GM12878 (cell line): ENCODE results near the gene OR8A1. TPM values are rescaled to one million over a fixed set of nuclear protein-coding genes. Genes with fewer than 3 reads are reported as not detected.

ENCODE experiments used
- ATAC-seq: fragments of 200-7000 bp; cut with Tn5 transposase; 3 replicates; pipeline ENCODE4 v1.9.1; 2020; ENCODE audit warnings: mild to moderate bottlenecking, moderate library complexity
- BruUV-seq: library from RNA; stranded (reverse); fragments of 400-500 nt; replicated peaks from 2 replicates; lab custom pipeline; 2021; lab: Mats Ljungman, UMichigan
- CTCF ChIA-PET: fragments of 300-600 bp; sonication (Branson Sonifier 250); formaldehyde crosslinking; extraction: SDS; loops from one replicate; lab custom pipeline; 2021; ENCODE audit warnings: inconsistent platforms; lab: Yijun Ruan, JAX
- POLR2A ChIA-PET: fragments of 350-600 bp; formaldehyde crosslinking; extraction: SDS; loops from one replicate; lab custom pipeline; 2021; ENCODE audit warnings: inconsistent platforms; lab: Charles Lee
- RAD21 ChIA-PET: fragments of 300-600 bp; sonication (Branson Sonifier 250); formaldehyde crosslinking; loops from one replicate; lab custom pipeline; 2023; ENCODE audit warnings: antibody characterized with exemption; ENCODE audit not compliant: unreplicated experiment; lab: Charles Lee
- SMC1A ChIA-PET: fragments of 300-600 bp; sonication (Branson Sonifier 250); formaldehyde crosslinking; loops from one replicate; lab custom pipeline; 2023; ENCODE audit not compliant: unreplicated experiment, uncharacterized antibody; lab: Charles Lee
- DNase-seq: peaks from one replicate; pipeline ENCODE4 v3.0.0-alpha.2; 2011; ENCODE audit warnings: low read depth, low spot score
- FAIRE-seq: peaks from 3 replicates; lab custom pipeline; 2011; peaks lifted over from hg19 to GRCh38; lab: Jason Lieb, UNC
- H2AFZ ChIP-seq: 2 replicates; pipeline ENCODE4 v1.6.0; 2011; ENCODE audit warnings: low read depth, low read length, control low read depth; ENCODE audit not compliant: control insufficient read depth
- H3K27ac ChIP-seq: 2 replicates; pipeline ENCODE4 v1.5.1; 2011; ENCODE audit warnings: control low read depth; ENCODE audit not compliant: control insufficient read depth, insufficient read depth
- H3K27me3 ChIP-seq, 2 experiments: replicated peaks in 1 of 2; 2 replicates each; pipeline versions ENCODE4 v1.6.0 to v1.6.1; 2011; ENCODE audit warnings: low read length in 1 of 2; ENCODE audit not compliant: control insufficient read depth in 2 of 2, insufficient read depth in 2 of 2
- H3K36me3 ChIP-seq, 2 experiments: 2 replicates each; pipeline ENCODE4 v1.5.1; 2011; ENCODE audit warnings: low read length in 1 of 2; ENCODE audit not compliant: control insufficient read depth in 2 of 2, insufficient read depth in 2 of 2
- H3K4me1 ChIP-seq: 2 replicates; pipeline ENCODE4 v1.6.1; 2011; ENCODE audit warnings: mild to moderate bottlenecking, low read length, moderate library complexity, mixed read lengths; ENCODE audit not compliant: control insufficient read depth, insufficient read depth
- H3K4me2 ChIP-seq: 2 replicates; pipeline ENCODE4 v1.6.0; 2011; ENCODE audit warnings: control low read depth; ENCODE audit not compliant: control insufficient read depth, insufficient read depth
- H3K4me3 ChIP-seq: fragments of 200-600 bp; sonication (generic); 2 replicates; pipeline ENCODE4 v1.5.1; 2016
- H3K79me2 ChIP-seq: 2 replicates; pipeline ENCODE4 v1.6.0; 2011; ENCODE audit warnings: low read length; ENCODE audit not compliant: control insufficient read depth, insufficient read depth
- H3K9ac ChIP-seq: 2 replicates; pipeline ENCODE4 v1.8.0; 2011; ENCODE audit warnings: low read length, control low read depth, mixed read lengths; ENCODE audit not compliant: control insufficient read depth, insufficient read depth
- H3K9me3 ChIP-seq: replicated peaks from 3 replicates; pipeline ENCODE4 v1.5.1; 2011; ENCODE audit warnings: mild to moderate bottlenecking, low read length; ENCODE audit not compliant: control insufficient read depth, insufficient read depth
- H4K20me1 ChIP-seq: 2 replicates; pipeline ENCODE4 v1.6.0; 2011; ENCODE audit not compliant: control insufficient read depth, insufficient read depth
- BRCA1 ChIP-seq: IDR thresholded peaks from 2 replicates; pipeline ENCODE4 v1.6.1; 2011; ENCODE audit warnings: low read depth, low read length, improper control_type of control experiment
- CBX5 ChIP-seq: sonication (generic); IDR thresholded peaks from 2 replicates; pipeline ENCODE4 v1.6.1; 2016; ENCODE audit warnings: low read depth, moderate library complexity, mild to moderate bottlenecking, inconsistent platforms
- CEBPB ChIP-seq, 2 experiments: fragments of 150-350 bp in 1 of 2; IDR thresholded peaks; 2 replicates each; pipeline ENCODE4 v1.6.1; 2012 to 2014; ENCODE audit warnings: low read depth in 2 of 2, low read length in 2 of 2, borderline replicate concordance in 1 of 2, inconsistent platforms in 1 of 2
- CREB1 ChIP-seq: IDR thresholded peaks from 2 replicates; pipeline ENCODE4 v1.6.1; 2012; ENCODE audit warnings: low read depth, mild to moderate bottlenecking, inconsistent platforms
- EZH2 ChIP-seq: IDR thresholded peaks from 2 replicates; pipeline ENCODE4 v1.6.1; 2012; ENCODE audit warnings: low read depth, mild to moderate bottlenecking, control low read depth, inconsistent platforms, low read length, borderline replicate concordance; ENCODE audit not compliant: control insufficient read depth
- NR2F1 ChIP-seq: fragments of 450-650 bp; conservative IDR thresholded peaks from 2 replicates; pipeline ENCODE4 v1.6.1; 2017; ENCODE audit warnings: mild to moderate bottlenecking
- RB1 ChIP-seq: fragments of 450-650 bp; formaldehyde crosslinking; IDR thresholded peaks from 2 replicates; pipeline ENCODE4 v1.6.1; 2017; ENCODE audit warnings: mild to moderate bottlenecking, borderline replicate concordance
- SMC3 ChIP-seq: IDR thresholded peaks from 2 replicates; pipeline ENCODE4 v1.6.1; 2011; ENCODE audit warnings: low read length, improper control_type of control experiment, borderline replicate concordance
- USF1 ChIP-seq: IDR thresholded peaks from 2 replicates; pipeline ENCODE4 v1.6.1; 2011; ENCODE audit warnings: borderline replicate concordance, low read depth, mild to moderate bottlenecking, moderate library complexity, mixed read lengths, low read length; ENCODE audit not compliant: insufficient read depth; ENCODE audit errors: extremely low read length
- YBX1 ChIP-seq: fragments of 450-650 bp; IDR thresholded peaks from 2 replicates; pipeline ENCODE4 v1.6.1; 2016; ENCODE audit warnings: antibody characterized with exemption
- in situ Hi-C: fragments of 300-500 bp; cut with MboI; formaldehyde crosslinking; loops from 9 replicates; pipeline ENCODE4 v1.14.3; 2018; ENCODE audit warnings: mixed read lengths
- intact Hi-C: fragments of 100-400 bp; cut with micrococcal nuclease; formaldehyde crosslinking; loops from one replicate; pipeline ENCODE4 v1.14.2; 2022; ENCODE audit not compliant: unreplicated experiment
- polyA plus RNA-seq, 11 experiments: library from polyadenylated mRNA; depleted of rRNA in 4 of 11; unstranded in 6 of 11; stranded (reverse) in 5 of 11; fragments of >200 nt; fragmentation: Nextera tagmentation in 4 of 11; fragmentation: Illumina TruSeq in 1 of 11; extraction: Ambion mirVana in 4 of 11; extraction: Trizol in 1 of 11; gene quantifications; 1 replicate in 1 of 11; 2 replicates in 10 of 11; pipeline versions ENCODE4 v1.2.1 to v1.2.3, GENCODE V29; 2011 to 2016; ENCODE audit warnings: inconsistent platforms in 2 of 11, missing spikeins in 2 of 11, low read depth in 1 of 11
- total RNA-seq, 4 experiments: library from RNA; depleted of rRNA in 3 of 4; stranded (reverse); fragments of >200 nt in 3 of 4; fragmentation: Illumina TruSeq in 1 of 4; extraction: Trizol in 1 of 4; gene quantifications; 2 replicates each; pipeline versions ENCODE4 v1.2.1 to v1.2.3, GENCODE V29; 2013 to 2021

OR8A1 gene
- total and polyA plus RNA-seq, 10 of the 15 experiments (the other 5 are each of a cell fraction or from before 2014, with no cell fraction given) = not detected

GRCh38 chr11:124597626-124598025 lies 27.8 kb downstream of the OR8A1 start:
- H3K79me2 ChIP-seq = no peaks in the 10 kb centered on the region
- no peak overlapping the region for H3K9ac ChIP-seq
- TF ChIP-seq YBX1 (no peak), CEBPB (IDR thresholded peaks at IDR 0.05; ENCODE audit: borderline replicate concordance in 1 of 2, low read depth in 2 of 2, low read length in 2 of 2) (no peak), CBX5 (no peak), EZH2 (no peak), USF1 (no peak), CREB1 (no peak), NR2F1 (no peak), RB1 (no peak), BRCA1 (no peak), SMC3 (no peak)
- BruUV-seq = no TSS peak
- in situ Hi-C loops (no loop called here), intact Hi-C loops (no loop called here)
- FAIRE-seq = no peak
- ChIA-PET CTCF (interaction anchor here (0.7 kb wide), 1 partner anchor 196 kb away, joined by 3 read pairs; no protein-coding TSS in a partner anchor), POLR2A (no interaction called here), RAD21 (no interaction called here), SMC1A (interaction anchor here (0.9 kb wide), 1 partner anchor 12 kb away, joined by 3 read pairs; no protein-coding TSS in a partner anchor)
- H3K36me3 ChIP-seq = no peaks in the 10 kb centered on the region
- no peak overlapping the region for H3K27ac ChIP-seq
- no peak overlapping the region for H3K4me3 ChIP-seq
- H3K27me3 ChIP-seq = no peaks in the 10 kb centered on the region; a peak in 1 of 4 replicates
- H2AFZ ChIP-seq = no peak overlapping the region
- no peaks in the 10 kb centered on the region for H3K9me3 ChIP-seq
- no peak for DNase-seq
- no peaks in the 10 kb centered on the region for H4K20me1 ChIP-seq
- H3K4me2 ChIP-seq = no peak overlapping the region
- no peaks in the 10 kb centered on the region for H3K4me1 ChIP-seq
- no peak for ATAC-seq
